HFFc6 (cell line): ENCODE results near the gene VAV3. TPM values are rescaled to one million over a fixed set of nuclear protein-coding genes. Genes with fewer than 3 reads are reported as not detected.
"Not testable (repeated sequence)": the region's sequence is repeated elsewhere in the genome, so short reads cannot be mapped to it uniquely, and the experiment has no call there.

Source experiments
- DNase-seq: peaks from one replicate; pipeline ENCODE4 v3.0.0-alpha.2; 2018
- H3K27ac Mint-ChIP-seq: 2 replicates; pipeline ENCODE4 v1.8.0; 2020; ENCODE audit warnings: mild to moderate bottlenecking, mixed read lengths
- H3K27me3 Mint-ChIP-seq: 2 replicates; pipeline ENCODE4 v1.8.0; 2021; ENCODE audit warnings: mild to moderate bottlenecking, moderate library complexity, mixed read lengths; ENCODE audit not compliant: insufficient read depth
- H3K36me3 Mint-ChIP-seq: 2 replicates; pipeline ENCODE4 v1.8.0; 2021; ENCODE audit warnings: low read depth, mixed read lengths
- H3K4me1 Mint-ChIP-seq: 2 replicates; pipeline ENCODE4 v1.8.0; 2020; ENCODE audit warnings: low read depth, mixed read lengths
- H3K4me3 Mint-ChIP-seq: 2 replicates; pipeline ENCODE4 v1.8.0; 2020; ENCODE audit warnings: mild to moderate bottlenecking, moderate library complexity, mixed read lengths
- H3K9me3 Mint-ChIP-seq: 2 replicates; pipeline ENCODE4 v1.8.0; 2020; ENCODE audit warnings: mild to moderate bottlenecking, mixed read lengths
- total RNA-seq, 6 experiments: library from RNA; stranded (reverse); fragmentation: NEBNext Ultra II Directional; extraction: Animal tissue kit (Norgen Biotek cat#: 25700); gene quantifications; 2 replicates in 1 of 6; 3 replicates in 5 of 6; pipeline ENCODE4 v1.2.3, GENCODE V29; 2021
- TF ChIP-seq, protein P1 (sequence below): fragments of 200-600 bp; sonication (generic); IDR thresholded peaks from 2 replicates; pipeline ENCODE4 v1.5.0; 2021; ENCODE audit warnings: antibody characterized with exemption, mild to moderate bottlenecking

Gene VAV3
- total RNA-seq, 6 experiments from 2014 or later: not detected

DNA sequence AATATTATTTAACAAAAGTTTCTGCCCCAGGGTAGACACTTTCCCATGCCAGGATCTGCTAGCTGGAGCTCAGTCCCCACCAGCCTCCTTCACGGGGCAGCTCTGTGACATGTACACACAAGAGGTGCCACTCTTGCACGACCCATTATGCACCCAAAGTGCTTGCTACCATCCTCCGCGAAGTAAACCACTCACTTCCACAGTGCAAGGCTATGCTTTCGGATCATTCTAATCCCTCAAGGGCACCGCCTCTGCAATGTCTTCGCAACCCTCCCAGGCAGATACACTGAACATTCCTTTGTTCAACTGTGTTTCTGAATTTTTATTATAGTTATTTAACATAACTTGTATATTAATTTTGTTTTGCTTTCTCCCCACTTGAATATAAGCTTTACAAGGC is 303.8 kb downstream of the VAV3 start:
- Mint-ChIP-seq H3K36me3 (no peaks in the 10 kb centered on the region; the same call in 1 of the 2 replicates), H3K4me3 (no peak overlapping the region), H3K4me1 (no peaks in the 10 kb centered on the region), H3K9me3 (peaks cover 16% of the 10 kb centered on the region), H3K27ac (no peak overlapping the region), H3K27me3 (no peaks in the 10 kb centered on the region)
- DNase-seq: no peak
- TF ChIP-seq, protein P1, sequence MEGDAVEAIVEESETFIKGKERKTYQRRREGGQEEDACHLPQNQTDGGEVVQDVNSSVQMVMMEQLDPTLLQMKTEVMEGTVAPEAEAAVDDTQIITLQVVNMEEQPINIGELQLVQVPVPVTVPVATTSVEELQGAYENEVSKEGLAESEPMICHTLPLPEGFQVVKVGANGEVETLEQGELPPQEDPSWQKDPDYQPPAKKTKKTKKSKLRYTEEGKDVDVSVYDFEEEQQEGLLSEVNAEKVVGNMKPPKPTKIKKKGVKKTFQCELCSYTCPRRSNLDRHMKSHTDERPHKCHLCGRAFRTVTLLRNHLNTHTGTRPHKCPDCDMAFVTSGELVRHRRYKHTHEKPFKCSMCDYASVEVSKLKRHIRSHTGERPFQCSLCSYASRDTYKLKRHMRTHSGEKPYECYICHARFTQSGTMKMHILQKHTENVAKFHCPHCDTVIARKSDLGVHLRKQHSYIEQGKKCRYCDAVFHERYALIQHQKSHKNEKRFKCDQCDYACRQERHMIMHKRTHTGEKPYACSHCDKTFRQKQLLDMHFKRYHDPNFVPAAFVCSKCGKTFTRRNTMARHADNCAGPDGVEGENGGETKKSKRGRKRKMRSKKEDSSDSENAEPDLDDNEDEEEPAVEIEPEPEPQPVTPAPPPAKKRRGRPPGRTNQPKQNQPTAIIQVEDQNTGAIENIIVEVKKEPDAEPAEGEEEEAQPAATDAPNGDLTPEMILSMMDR: no peak

DNA sequence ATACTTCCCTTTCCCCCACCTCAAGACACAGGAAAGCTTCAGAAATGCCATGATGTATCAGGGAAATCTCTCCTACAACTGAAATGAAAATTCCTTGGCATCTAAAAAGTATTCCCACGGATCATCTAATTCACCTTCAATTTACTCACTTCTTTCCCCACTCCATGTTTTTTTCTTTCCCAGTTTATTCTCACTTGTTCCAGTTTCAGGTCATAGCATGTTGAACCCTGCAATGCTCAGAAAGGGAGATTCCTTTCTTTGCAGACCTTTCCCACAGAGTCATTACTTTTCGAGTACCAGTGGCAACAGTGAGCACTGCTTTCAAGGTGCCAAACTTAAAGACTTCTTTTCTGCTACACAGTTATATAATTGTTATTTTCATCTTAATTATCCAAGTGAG is 305.0 kb downstream of the VAV3 start:
- Mint-ChIP-seq H3K4me1 (no peaks in the 10 kb centered on the region), H3K9me3 (peaks cover 11% of the 10 kb centered on the region)

DNA sequence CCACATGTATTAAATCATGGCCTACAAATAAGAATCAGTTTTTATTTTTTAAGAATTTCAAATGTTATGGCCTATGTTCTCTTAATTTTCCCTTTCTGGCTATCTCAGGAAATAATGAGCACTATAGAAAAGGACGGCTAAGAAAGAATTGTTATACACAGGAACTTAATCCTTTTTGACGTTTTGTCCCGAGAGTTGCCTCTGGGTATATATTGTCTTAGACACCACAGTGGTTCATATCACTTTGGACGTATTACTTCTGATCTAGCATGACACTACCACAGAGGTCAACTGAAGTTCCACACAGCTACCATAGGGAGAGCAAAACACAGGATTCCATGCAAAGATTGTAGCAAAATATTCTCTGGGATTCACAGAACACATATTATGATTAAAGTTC is 307.6 kb downstream of the VAV3 start:
- H3K36me3 Mint-ChIP-seq: no peaks in the 10 kb centered on the region
- H3K27ac Mint-ChIP-seq: no peak overlapping the region
- peaks cover 10% of the 10 kb centered on the region for H3K9me3 Mint-ChIP-seq
- TF ChIP-seq, protein P1: no peak
- DNase-seq: no peak
- H3K4me1 Mint-ChIP-seq: no peaks in the 10 kb centered on the region
- H3K27me3 Mint-ChIP-seq: no peaks in the 10 kb centered on the region
- H3K4me3 Mint-ChIP-seq: no peak overlapping the region

More for the DNA sequence above, 305.0 kb downstream of the VAV3 start:
- Mint-ChIP-seq H3K36me3 (no peaks in the 10 kb centered on the region; the same call in 1 of the 2 replicates), H3K27ac (no peak overlapping the region), H3K4me3 (no peak overlapping the region), H3K27me3 (no peaks in the 10 kb centered on the region)
- TF ChIP-seq, protein P1: no peak
- no peak for DNase-seq

DNA sequence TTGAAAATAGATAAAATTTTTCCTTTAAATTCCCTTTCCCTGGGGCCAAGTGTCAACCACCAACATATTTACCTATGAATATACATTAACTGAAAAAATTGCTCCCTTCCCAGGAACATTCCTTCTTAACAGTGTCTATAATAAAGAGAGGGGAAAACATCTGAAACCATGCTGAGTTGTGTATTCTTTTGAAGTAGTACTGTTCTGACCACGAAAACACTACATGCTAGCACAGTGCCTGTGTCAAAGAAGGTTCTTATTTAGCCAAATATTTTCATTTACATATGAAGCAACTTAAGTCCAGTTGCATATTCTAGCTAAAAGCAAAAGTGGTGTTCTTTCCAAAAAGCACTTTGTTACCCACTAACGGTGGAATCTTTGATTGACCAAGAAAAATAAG is 311.2 kb downstream of the VAV3 start:
- Mint-ChIP-seq H3K9me3 (peaks cover 13% of the 10 kb centered on the region), H3K4me1 (no peaks in the 10 kb centered on the region)
- TF ChIP-seq, protein P1: no peak

DNA sequence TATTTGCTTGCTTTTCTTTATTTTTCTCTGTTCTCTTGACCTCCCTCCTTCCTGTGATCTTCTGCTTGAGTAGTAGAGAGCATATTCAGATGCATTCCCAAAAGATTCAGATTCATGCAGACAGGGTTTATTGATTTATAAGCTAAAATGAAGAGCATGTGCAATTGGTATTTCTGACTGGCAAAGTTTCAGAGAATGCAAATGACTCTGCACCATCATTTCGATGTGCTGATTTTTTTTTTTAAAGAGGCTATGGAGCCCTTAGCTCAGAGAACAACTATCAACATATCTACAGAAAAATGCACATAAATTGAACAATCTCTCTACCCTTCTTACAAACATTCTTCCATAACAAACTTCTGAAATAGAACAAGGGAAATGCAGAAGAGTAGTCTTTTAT is 312.0 kb downstream of the VAV3 start:
- Mint-ChIP-seq H3K4me3 (no peak overlapping the region), H3K27me3 (no peaks in the 10 kb centered on the region), H3K4me1 (peaks cover 1% of the 10 kb centered on the region; the same call in 1 of the 2 replicates), H3K9me3 (peaks cover 14% of the 10 kb centered on the region), H3K36me3 (no peaks in the 10 kb centered on the region), H3K27ac (no peak overlapping the region)
- DNase-seq: no peak
- TF ChIP-seq, protein P1: no peak

More for the DNA sequence above, 311.2 kb downstream of the VAV3 start:
- Mint-ChIP-seq H3K4me3 (no peak overlapping the region), H3K27ac (no peak overlapping the region), H3K36me3 (no peaks in the 10 kb centered on the region), H3K27me3 (no peaks in the 10 kb centered on the region)
- no peak for DNase-seq

DNA sequence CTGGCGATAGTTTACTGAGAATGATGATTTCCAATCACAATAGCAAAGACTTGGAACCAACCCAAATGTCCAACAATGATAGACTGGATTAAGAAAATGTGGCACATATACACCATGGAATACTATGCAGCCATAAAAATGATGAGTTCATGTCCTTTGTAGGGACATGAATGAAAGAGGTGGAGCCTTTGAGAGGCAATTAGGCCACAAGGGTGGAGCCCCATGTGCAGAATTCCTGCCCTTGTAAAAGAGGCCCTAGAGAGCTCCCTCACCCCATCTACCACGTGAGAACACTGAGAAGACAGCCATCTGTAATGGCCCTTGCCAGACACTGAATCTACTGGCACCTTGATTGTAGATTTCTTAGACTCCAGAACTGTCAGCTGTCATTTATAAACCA is 314.2 kb downstream of the VAV3 start:
- H3K9me3 Mint-ChIP-seq: peaks cover 12% of the 10 kb centered on the region; the same call in 1 of the 2 replicates
- H3K27ac Mint-ChIP-seq, H3K4me1 Mint-ChIP-seq, H3K27me3 Mint-ChIP-seq, DNase-seq, H3K36me3 Mint-ChIP-seq, H3K4me3 Mint-ChIP-seq: not testable (repeated sequence)
